Measurements from ENCODE around the gene GINS3. TPM values are rescaled to one million over a fixed set of nuclear protein-coding genes. Genes with fewer than 3 reads are reported as not detected.

The GINS3 gene
- total RNA-seq, 6 donors from 2014 or later, result 1.0 to 4.0 (median 2.9) TPM

DNA sequence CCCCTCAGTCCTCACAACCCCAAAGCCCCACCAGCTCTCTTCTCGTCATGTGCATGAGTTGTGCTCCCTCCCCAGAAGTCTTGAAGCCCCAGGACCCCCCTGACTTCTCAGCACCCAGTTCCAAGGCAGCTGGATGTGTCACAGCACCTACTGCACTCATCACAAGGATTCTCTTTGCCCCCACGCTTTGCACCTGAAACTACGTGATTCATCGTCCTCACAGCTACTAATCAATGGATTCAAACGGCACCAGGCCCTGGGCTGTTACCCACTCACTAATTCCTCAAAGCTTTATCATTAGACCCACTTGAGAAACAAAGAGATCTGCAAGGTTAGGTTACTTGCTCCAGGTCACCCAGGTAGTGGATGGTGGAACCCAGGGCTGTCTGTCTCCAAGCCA is 62.6 kb downstream of the GINS3 start:
- Histone ChIP-seq H3K36me3 (no peaks in the 10 kb centered on the region), H3K27me3 (no peaks in the 10 kb centered on the region), H3K9me3 (no peaks in the 10 kb centered on the region), H3K4me1 (peaks cover 6 to 9% (median 8%) of the 10 kb centered on the region in 4 donors), H3K27ac (no peak overlapping the region), H3K4me3 (no peak overlapping the region)
- 85 to 90% methylated on average over 5 of the region's 5 CpGs for WGBS, 2 donors
- no peak for DNase-seq
- no peak for ATAC-seq (ENCODE audit: low FRiP score in 2 of 2)
- TF ChIP-seq EP300 (IDR thresholded peaks at IDR 0.05) (no peak), POLR2AphosphoS5 (IDR thresholded peaks at IDR 0.05) (no peak), POLR2A (IDR thresholded peaks at IDR 0.05) (no peak)
- TF ChIP-seq, protein P1, sequence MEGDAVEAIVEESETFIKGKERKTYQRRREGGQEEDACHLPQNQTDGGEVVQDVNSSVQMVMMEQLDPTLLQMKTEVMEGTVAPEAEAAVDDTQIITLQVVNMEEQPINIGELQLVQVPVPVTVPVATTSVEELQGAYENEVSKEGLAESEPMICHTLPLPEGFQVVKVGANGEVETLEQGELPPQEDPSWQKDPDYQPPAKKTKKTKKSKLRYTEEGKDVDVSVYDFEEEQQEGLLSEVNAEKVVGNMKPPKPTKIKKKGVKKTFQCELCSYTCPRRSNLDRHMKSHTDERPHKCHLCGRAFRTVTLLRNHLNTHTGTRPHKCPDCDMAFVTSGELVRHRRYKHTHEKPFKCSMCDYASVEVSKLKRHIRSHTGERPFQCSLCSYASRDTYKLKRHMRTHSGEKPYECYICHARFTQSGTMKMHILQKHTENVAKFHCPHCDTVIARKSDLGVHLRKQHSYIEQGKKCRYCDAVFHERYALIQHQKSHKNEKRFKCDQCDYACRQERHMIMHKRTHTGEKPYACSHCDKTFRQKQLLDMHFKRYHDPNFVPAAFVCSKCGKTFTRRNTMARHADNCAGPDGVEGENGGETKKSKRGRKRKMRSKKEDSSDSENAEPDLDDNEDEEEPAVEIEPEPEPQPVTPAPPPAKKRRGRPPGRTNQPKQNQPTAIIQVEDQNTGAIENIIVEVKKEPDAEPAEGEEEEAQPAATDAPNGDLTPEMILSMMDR (IDR thresholded peaks at IDR 0.05), result no peak

Small RNA genes lying within 50 kb of the gene (small RNA-seq; reads per million reads assigned to genes)
- 0 reads per million in 4 donors for gene RNU6-1110P
- gene RNU6-269P, result 0 reads per million in 4 donors

Other genes with a start within 250 kb of the GINS3 start
- gene CSNK2A2, start 194.4 kb upstream of the GINS3 start, total RNA-seq, result 10 to 100 TPM; 34.7 to 73.9 (median 46.1) TPM
- gene PRSS54, start 97.4 kb upstream of the GINS3 start, total RNA-seq, result not detected
- gene NDRG4, start 107.7 kb downstream of the GINS3 start, total RNA-seq, result 10 to 100 TPM; 25.1 to 81.0 (median 30.5) TPM
- gene SETD6, start 123.0 kb downstream of the GINS3 start, total RNA-seq, result 10 to 100 TPM; 17.3 to 78.6 (median 31.7) TPM
- 100 to 1,000 TPM in 5 of 6 donors, 10 to 100 TPM in 1; 78.9 to 158 (median 151) TPM for gene CNOT1, start 237.4 kb downstream of the GINS3 start, total RNA-seq

All from upper lobe of left lung (tissue), 6 donors.